GM12801 (cell line): ENCODE results near the gene ADAMTS7.

Experiments
- TF ChIP-seq, protein P1 (sequence below): IDR thresholded peaks from one replicate; pipeline ENCODE4 v1.5.1; 2011; ENCODE audit warnings: control low read depth; ENCODE audit not compliant: insufficient read length; ENCODE audit errors: extremely low read depth

Gene ADAMTS7

DNA sequence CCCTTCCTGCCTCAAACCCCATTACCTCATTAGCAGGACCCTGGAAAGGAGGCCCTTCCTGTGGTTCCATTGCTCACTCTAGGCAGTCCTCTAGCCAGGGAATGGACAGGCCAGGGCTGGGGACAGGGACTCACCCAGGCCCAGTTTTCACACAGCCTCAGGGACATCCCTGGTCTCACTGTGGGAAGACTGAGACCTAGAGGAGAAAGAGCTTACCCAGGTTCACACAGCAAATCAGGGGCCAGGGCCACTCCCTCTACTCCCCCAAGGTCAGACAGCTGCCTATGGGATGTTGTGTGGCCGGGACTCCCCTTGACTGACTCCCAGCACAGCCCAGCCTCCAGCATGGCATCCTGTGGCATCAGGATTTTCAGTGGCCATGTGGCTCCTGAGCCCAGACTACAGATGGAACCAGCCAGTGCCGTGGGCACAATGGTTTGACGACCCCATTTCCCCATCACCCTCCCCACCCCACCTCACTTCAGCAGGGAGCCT is 49.3 kb downstream of the ADAMTS7 start:
- TF ChIP-seq, protein P1, sequence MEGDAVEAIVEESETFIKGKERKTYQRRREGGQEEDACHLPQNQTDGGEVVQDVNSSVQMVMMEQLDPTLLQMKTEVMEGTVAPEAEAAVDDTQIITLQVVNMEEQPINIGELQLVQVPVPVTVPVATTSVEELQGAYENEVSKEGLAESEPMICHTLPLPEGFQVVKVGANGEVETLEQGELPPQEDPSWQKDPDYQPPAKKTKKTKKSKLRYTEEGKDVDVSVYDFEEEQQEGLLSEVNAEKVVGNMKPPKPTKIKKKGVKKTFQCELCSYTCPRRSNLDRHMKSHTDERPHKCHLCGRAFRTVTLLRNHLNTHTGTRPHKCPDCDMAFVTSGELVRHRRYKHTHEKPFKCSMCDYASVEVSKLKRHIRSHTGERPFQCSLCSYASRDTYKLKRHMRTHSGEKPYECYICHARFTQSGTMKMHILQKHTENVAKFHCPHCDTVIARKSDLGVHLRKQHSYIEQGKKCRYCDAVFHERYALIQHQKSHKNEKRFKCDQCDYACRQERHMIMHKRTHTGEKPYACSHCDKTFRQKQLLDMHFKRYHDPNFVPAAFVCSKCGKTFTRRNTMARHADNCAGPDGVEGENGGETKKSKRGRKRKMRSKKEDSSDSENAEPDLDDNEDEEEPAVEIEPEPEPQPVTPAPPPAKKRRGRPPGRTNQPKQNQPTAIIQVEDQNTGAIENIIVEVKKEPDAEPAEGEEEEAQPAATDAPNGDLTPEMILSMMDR = no peak

DNA sequence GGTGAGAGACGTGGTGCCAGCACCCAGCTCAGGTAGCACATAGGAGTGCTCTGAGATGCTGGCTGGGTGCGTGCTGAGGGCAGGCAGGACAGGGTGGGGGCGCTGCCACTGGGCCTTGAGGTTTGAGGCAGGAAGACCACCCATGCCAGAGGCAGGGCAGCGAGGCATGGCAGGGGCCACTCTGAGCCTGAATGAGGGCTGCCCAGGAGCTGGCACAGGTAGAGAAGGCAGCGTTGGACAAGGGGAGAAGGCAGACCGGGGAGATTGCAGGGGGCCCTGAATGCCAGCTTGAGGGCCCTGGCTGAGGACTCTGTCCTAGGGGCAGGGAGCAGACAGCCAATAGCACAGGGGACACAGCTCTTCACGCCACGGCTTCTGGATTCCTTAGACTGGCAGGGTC is 50.2 kb downstream of the ADAMTS7 start:
- TF ChIP-seq, protein P1 = no peak

DNA sequence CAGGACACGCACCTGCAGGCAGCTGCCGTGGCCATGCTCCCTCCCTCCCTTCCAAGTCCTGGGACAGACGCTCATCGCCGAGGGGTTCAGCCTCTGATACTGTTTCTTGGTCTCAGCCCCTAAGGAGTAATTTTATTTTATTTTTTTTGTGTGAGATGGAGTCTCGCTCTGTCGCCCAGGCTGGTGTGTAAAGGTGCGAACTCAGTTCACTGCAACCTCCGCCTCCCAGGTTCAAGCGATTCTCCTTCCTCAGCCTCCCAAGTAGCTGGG is 53.7 kb downstream of the ADAMTS7 start:
- TF ChIP-seq, protein P1 = no peak

DNA sequence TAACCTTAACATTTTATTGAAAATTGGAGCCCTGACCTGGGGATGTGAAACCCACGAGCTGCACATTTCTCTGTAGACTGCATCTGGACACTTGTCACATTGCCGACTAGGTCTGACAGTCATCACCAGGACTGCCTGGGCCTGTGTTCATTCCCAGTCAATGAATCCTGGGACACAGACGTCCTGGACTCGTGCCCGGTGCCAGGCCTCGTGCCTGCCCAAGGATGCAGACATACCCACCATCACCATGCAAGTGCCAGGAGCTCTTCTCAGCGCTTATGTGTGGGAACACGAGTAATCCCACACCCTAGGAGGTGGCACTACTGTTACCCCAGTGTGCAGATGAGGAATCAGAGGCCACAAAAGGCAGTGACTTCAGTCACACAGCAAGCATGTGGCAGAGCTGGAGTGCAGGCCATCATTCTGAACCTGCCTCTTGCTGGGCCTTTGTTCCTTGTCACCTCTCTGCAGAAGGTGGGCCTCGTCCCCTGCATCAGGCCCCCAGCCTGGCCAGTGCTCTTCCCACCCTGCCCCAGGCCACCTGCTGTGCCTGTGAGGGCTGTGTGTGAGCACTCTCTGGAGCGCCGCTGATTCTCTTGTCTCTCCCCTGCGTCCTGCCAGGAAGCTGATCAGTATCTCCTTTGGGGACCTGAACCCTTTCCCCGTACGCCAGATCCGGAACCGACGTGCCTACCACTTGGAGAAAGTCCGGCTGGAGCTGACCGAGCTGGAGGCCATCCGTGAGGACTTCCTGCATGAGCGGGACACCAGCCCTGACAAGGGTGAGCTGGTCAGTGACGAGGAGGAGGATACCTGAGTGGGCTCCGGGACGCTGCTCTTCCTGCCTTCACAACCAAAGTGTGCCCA is 58.5 kb downstream of the ADAMTS7 start:
- TF ChIP-seq, protein P1 = no peak

DNA sequence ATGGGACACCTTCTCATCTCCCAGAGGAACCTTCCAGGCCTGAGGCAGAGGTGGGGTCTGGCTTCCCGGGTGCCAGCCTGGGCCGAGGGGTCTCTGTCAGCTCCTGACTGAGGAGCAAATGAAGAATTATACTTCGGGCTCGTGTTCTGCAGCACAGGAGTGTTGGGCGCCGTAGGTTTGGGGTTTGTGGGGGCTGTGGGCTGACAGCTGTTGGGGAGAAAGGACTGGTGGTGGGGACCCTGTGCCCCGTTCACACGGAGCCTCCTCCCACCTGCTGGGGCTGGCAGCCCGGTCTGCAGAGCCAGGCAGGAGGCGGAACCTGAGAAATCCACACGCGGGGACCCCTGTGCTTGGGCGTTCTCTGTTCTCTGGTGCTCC is 59.7 kb downstream of the ADAMTS7 start:
- TF ChIP-seq, protein P1 = no peak

DNA sequence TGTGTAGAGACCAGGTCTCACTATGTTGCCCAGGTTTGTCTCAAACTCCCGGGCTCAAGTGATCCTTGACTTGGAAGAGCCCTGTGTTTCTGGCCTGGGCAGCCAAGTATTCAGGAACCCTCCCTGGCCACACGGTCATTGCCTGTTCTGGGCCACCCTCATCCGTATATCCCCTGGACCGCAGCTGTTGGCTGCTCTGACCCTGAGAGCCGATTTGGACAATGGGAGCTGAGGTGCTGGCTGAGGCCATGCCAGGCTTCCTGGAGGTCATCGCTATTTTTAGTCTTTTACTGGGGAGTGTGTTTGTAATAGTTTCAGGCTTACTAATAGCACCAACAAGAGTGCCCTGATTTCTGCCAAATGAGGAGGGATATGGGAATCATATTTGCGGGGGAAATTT is 60.7 kb downstream of the ADAMTS7 start:
- TF ChIP-seq, protein P1 = no peak

DNA sequence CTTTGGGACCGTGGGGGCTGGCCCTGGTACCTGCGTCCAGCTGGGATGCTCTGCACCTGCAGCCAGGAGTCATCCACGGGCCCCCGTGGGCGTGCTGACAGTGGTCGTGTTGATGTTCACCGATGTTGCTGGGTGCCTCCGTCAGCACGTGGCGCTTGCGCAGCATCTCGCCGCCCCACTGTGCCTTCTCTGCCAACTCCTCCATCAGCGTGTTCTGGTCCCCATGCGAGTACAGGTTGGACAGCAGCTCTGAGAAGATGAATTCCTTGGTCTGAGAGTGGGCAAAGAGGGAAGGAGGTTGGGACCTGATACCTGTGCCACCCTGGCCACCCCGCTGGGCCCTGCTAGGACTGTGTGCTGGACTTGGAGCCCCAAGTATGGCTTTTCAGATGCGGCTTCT is 61.4 kb downstream of the ADAMTS7 start:
- TF ChIP-seq, protein P1 = no peak

DNA sequence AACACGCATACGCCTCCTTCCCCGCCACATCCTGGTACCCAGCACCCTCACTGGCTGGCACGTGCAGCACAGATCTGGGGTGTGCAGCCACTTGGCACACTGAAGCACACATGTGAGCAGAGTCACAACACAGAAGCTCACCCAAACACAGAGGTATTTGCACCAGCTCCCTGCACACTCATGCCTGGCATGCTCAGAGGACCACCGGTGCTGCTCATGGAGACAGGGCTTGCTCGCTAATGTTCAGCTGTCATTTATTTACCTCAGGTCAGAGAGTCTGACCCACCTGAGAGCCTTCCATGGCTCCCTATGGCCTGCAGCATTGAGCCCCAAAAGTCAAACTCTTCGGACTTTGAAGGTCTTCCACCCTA is 70.4 kb downstream of the ADAMTS7 start:
- TF ChIP-seq, protein P1 = no peak
